Neuronal stem cell (in vitro differentiated cells): ENCODE measurements around the gene ENOX2.

ENCODE experiments used
- DNase-seq: peaks from one replicate; pipeline ENCODE4 v3.0.0-alpha.2; 2013; ENCODE audit warnings: low spot score
- H2AFZ ChIP-seq: one replicate; pipeline ENCODE4 v1.6.1; 2013; ENCODE audit warnings: mild to moderate bottlenecking, low read length, inconsistent platforms
- H2AK5ac ChIP-seq: 2 replicates; pipeline ENCODE4 v1.6.1; 2013; ENCODE audit warnings: low read depth, mild to moderate bottlenecking, inconsistent platforms, low read length, moderate library complexity, mixed read lengths
- H2BK120ac ChIP-seq: 2 replicates; pipeline ENCODE4 v1.6.1; 2013; ENCODE audit warnings: low read depth, mild to moderate bottlenecking, inconsistent platforms, low read length, moderate library complexity, mixed read lengths
- H2BK12ac ChIP-seq: one replicate; pipeline ENCODE4 v1.6.1; 2013; ENCODE audit warnings: low read length, inconsistent platforms
- H2BK15ac ChIP-seq: 2 replicates; pipeline ENCODE4 v1.6.1; 2013; ENCODE audit warnings: mild to moderate bottlenecking, low read length, inconsistent platforms, mixed read lengths
- H2BK5ac ChIP-seq: one replicate; pipeline ENCODE4 v1.6.1; 2013; ENCODE audit warnings: inconsistent platforms, mild to moderate bottlenecking, low read length, moderate library complexity
- H3K14ac ChIP-seq: one replicate; pipeline ENCODE4 v1.6.1; 2013; ENCODE audit warnings: low read length, inconsistent platforms
- H3K18ac ChIP-seq: 2 replicates; pipeline ENCODE4 v1.6.1; 2013; ENCODE audit warnings: low read length, inconsistent platforms
- H3K23ac ChIP-seq: 2 replicates; pipeline ENCODE4 v1.6.1; 2013; ENCODE audit warnings: low read depth, mild to moderate bottlenecking, mixed read lengths, low read length, inconsistent platforms; ENCODE audit not compliant: poor library complexity
- H3K27ac ChIP-seq: replicated peaks from 3 replicates; pipeline ENCODE4 v1.5.1; 2013; ENCODE audit warnings: low read length, inconsistent platforms
- H3K27me3 ChIP-seq, 3 experiments: 2 replicates each; pipeline ENCODE4 v1.6.1; 2013; ENCODE audit warnings: low read length in 3 of 3, mild to moderate bottlenecking in 2 of 3, inconsistent platforms in 1 of 3, low read depth in 1 of 3, mixed read lengths in 1 of 3, moderate library complexity in 1 of 3; ENCODE audit not compliant: control insufficient read depth in 3 of 3, insufficient read depth in 3 of 3
- H3K36me3 ChIP-seq, 2 donors: replicated peaks in 1 of 2; 2 replicates each; pipeline ENCODE4 v1.6.1; 2013; ENCODE audit warnings: low read length in 2 of 2; ENCODE audit not compliant: control insufficient read depth in 2 of 2, insufficient read depth in 2 of 2
- H3K4ac ChIP-seq: 2 replicates; pipeline ENCODE4 v1.6.1; 2013; ENCODE audit warnings: inconsistent platforms, mild to moderate bottlenecking, low read length, moderate library complexity
- H3K4me1 ChIP-seq, 2 donors: 1 replicate in 1 of 2; 2 replicates in 1 of 2; pipeline ENCODE4 v1.6.1; 2013; ENCODE audit warnings: low read length in 2 of 2, low read depth in 1 of 2; ENCODE audit not compliant: control insufficient read depth in 2 of 2, insufficient read depth in 1 of 2
- H3K4me2 ChIP-seq: one replicate; pipeline ENCODE4 v1.6.1; 2013; ENCODE audit warnings: mild to moderate bottlenecking, low read length, inconsistent platforms; ENCODE audit not compliant: insufficient read depth, poor library complexity, severe bottlenecking
- H3K4me3 ChIP-seq, 2 donors: 2 replicates each; pipeline ENCODE4 v1.5.1; 2013; ENCODE audit warnings: low read length in 2 of 2, mild to moderate bottlenecking in 2 of 2, inconsistent platforms in 1 of 2, moderate library complexity in 1 of 2
- H3K79me1 ChIP-seq: one replicate; pipeline ENCODE4 v1.6.1; 2013; ENCODE audit warnings: low read depth, mild to moderate bottlenecking, inconsistent platforms, low read length, moderate library complexity
- H3K9ac ChIP-seq: one replicate; pipeline ENCODE4 v1.6.1; 2013; ENCODE audit warnings: mild to moderate bottlenecking, low read depth, low read length, inconsistent platforms; ENCODE audit not compliant: poor library complexity
- H3K9me3 ChIP-seq, 2 donors: replicated peaks in 1 of 2; 2 replicates each; pipeline versions ENCODE3 to v1.6.1; 2013; ENCODE audit warnings: low read length in 2 of 2, mild to moderate bottlenecking in 2 of 2, inconsistent platforms in 1 of 2, low read depth in 1 of 2, mixed read lengths in 1 of 2, moderate library complexity in 1 of 2; ENCODE audit not compliant: control insufficient read depth in 2 of 2, insufficient read depth in 1 of 2
- H4K8ac ChIP-seq: one replicate; pipeline ENCODE4 v1.6.1; 2013; ENCODE audit warnings: low read depth, mild to moderate bottlenecking, inconsistent platforms, low read length, moderate library complexity
- H4K91ac ChIP-seq: one replicate; pipeline ENCODE4 v1.6.1; 2013; ENCODE audit warnings: low read length, low read depth, mild to moderate bottlenecking, inconsistent platforms; ENCODE audit not compliant: poor library complexity
- WGBS, 2 donors: extraction: QIAGEN DNeasy Blood & Tissue Kit; methylation state at CpG; one replicate each; pipeline ENCODE4 v1.1.7; 2013; ENCODE audit warnings: missing lambda C conversion rate in 2 of 2, mixed read lengths in 1 of 2; ENCODE audit not compliant: insufficient read length in 2 of 2, insufficient replicate concordance in 1 of 2; ENCODE audit errors: extremely low coverage in 2 of 2; 5-methylcytosine and 5-hydroxymethylcytosine counted together

ENOX2 gene

DNA sequence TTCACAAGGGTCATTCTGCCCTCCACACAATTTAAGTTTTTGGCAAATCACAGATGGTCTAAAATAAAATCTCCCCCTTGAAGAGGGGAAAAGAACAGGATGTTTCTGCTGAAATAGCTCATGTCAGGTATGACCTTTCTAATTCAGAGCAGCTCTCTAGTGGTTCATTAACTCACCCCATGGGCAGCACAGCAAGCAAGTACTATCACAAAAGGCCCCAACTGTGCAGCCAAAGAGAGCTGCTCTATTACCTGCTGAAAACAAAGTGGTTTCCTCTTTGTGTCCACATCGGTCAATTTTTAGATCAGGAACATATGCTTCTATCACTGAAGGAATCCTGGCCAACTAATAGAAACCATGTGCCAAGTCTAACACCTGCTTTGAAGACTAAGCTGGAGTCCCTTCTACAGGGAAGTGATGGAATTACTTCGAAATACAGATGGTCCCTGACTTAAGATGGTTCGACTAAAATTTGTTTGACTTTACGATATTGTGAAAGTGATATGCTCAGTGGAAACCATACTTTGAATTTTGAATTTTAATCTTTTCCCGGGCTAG, 164.3 kb downstream of the ENOX2 start:
- Histone ChIP-seq H3K14ac (no peak overlapping the region), H2AFZ (no peak overlapping the region), H2BK120ac (no peak overlapping the region), H3K4me2 (no peak overlapping the region), H3K4me3 (no peak overlapping the region), H3K18ac (no peak overlapping the region), H2BK5ac (no peak overlapping the region), H3K4me1 (peaks cover 0 to 3% of the 10 kb centered on the region in 2 donors), H3K4ac (no peak overlapping the region), H4K91ac (no peak overlapping the region), H3K36me3 (no peaks in the 10 kb centered on the region), H3K27ac (no peak overlapping the region), H3K9ac (no peak overlapping the region), H2BK15ac (no peak overlapping the region), H3K23ac (no peak overlapping the region), H3K9me3 (no peaks in the 10 kb centered on the region), H3K79me1 (no peaks in the 10 kb centered on the region), H2BK12ac (no peak overlapping the region), H4K8ac (no peak overlapping the region), H2AK5ac (no peak overlapping the region), H3K27me3 (no peaks in the 10 kb centered on the region)
- DNase-seq = no peak
- no CpG with 5 or more reads among the region's 5 CpGs for WGBS, 2 donors

DNA sequence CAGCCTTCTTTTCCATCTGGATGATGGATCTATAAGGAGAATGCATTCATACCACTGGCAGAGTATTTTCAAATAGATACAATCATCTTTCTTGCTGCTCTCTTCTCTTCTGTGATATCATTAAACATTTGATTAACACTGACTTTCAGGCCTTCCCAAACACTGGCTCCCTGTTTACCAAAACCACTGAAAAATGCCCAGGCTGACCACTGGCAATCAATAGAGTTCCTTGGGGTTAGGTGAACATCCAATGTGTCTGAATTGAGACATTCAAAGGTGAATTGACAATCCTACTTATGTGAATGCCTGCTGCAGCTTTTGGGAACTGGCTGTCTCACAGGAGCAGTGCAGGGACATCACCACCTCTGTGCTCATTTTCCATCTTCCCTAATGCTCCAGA, 168.3 kb downstream of the ENOX2 start:
- Histone ChIP-seq H3K4ac (no peak overlapping the region), H2BK12ac (no peak overlapping the region), H3K27me3 (no peaks in the 10 kb centered on the region), H2BK5ac (no peak overlapping the region), H3K4me3 (no peak overlapping the region), H2BK120ac (no peak overlapping the region), H4K91ac (no peak overlapping the region), H3K36me3 (no peaks in the 10 kb centered on the region), H2BK15ac (no peak overlapping the region), H3K18ac (no peak overlapping the region), H3K9me3 (peaks cover 0 to 9% of the 10 kb centered on the region in 2 donors), H2AK5ac (no peak overlapping the region), H3K23ac (no peak overlapping the region), H3K27ac (no peak overlapping the region), H3K79me1 (no peaks in the 10 kb centered on the region), H3K4me1 (peaks cover 0 to 3% of the 10 kb centered on the region in 2 donors), H4K8ac (no peak overlapping the region), H3K4me2 (no peak overlapping the region), H3K9ac (no peak overlapping the region), H3K14ac (no peak overlapping the region), H2AFZ (no peak overlapping the region)
- no peak for DNase-seq

DNA sequence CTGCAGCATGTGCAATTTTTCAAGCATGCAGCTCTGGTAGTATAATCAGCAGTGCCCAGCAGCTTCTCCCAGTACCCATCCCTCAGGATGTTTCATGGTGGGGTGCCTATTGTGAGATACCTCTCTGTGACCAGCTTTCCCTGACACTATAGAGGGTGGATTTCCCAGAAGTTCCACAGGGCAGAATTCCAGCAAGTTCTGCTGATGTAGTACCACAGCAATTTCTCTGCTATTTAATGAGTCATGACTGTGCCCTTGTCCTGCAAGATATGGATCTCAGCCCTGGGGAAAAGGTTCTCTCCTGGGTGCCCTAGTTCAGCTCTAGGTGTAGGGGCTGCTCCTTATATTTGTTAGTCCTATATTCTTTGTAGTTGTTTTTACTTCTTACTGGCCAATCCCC, 174.8 kb downstream of the ENOX2 start:
- no peak overlapping the region for H4K91ac ChIP-seq

DNA sequence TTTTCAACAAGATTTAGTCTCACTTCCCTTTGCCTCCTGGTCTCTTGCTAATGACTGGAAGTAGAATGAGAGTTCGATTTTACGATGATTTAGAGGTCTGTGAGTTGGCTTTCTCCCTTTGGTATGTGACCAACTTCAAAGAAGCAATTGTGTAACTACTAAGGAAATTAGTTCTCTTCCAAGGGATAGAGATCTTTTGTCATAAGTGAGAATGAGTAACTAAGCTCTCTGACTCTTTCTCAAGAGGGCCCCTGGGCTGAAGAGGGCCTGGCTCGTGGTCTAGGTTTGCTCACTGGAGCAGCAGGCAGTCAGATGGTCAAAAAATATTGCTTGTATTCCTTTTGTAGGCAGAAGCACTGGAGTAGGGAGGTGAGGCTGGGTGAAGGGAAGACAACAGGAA, 176.3 kb downstream of the ENOX2 start:
- Histone ChIP-seq H4K8ac (no peak overlapping the region), H3K9ac (no peak overlapping the region), H3K27me3 (peaks cover 0 to 7% (median 0%) of the 10 kb centered on the region in 3 experiments), H3K23ac (no peak overlapping the region), H2AFZ (no peak overlapping the region), H2BK12ac (no peak overlapping the region), H3K9me3 (peaks cover 3 to 12% of the 10 kb centered on the region in 2 donors), H4K91ac (no peak overlapping the region), H2BK120ac (no peak overlapping the region), H3K4me1 (peaks cover 0 to 3% of the 10 kb centered on the region in 2 donors), H3K36me3 (no peaks in the 10 kb centered on the region), H2AK5ac (no peak overlapping the region), H3K4me3 (no peak overlapping the region), H3K18ac (no peak overlapping the region), H3K4me2 (no peak overlapping the region), H3K14ac (no peak overlapping the region), H2BK15ac (no peak overlapping the region), H3K79me1 (no peaks in the 10 kb centered on the region), H3K4ac (no peak overlapping the region), H2BK5ac (no peak overlapping the region), H3K27ac (no peak overlapping the region)
- WGBS, 2 donors = no CpG with 5 or more reads among the region's 3 CpGs
- DNase-seq = no peak

More for the DNA sequence above, 174.8 kb downstream of the ENOX2 start:
- Histone ChIP-seq H2BK5ac (no peak overlapping the region), H2BK12ac (no peak overlapping the region), H3K9ac (no peak overlapping the region), H3K36me3 (no peaks in the 10 kb centered on the region), H3K18ac (no peak overlapping the region), H3K27me3 (peaks cover 0 to 1% (median 0%) of the 10 kb centered on the region in 3 experiments), H2BK15ac (no peak overlapping the region), H3K27ac (no peak overlapping the region), H3K79me1 (no peaks in the 10 kb centered on the region), H3K9me3 (peaks cover 3 to 21% of the 10 kb centered on the region in 2 donors), H3K4me2 (no peak overlapping the region), H2AK5ac (no peak overlapping the region), H4K8ac (no peak overlapping the region), H2AFZ (no peak overlapping the region), H3K14ac (no peak overlapping the region), H3K23ac (no peak overlapping the region), H3K4ac (no peak overlapping the region), H2BK120ac (no peak overlapping the region), H3K4me1 (no peaks in the 10 kb centered on the region), H3K4me3 (no peak overlapping the region)
- DNase-seq = no peak
